ENCODE measurements around the gene THSD7A. TPM values are rescaled to one million over a fixed set of nuclear protein-coding genes. Genes with fewer than 3 reads are reported as not detected.

Gene THSD7A
- total and polyA plus RNA-seq, 2 of the 4 experiments (the other 2 are of a cell fraction) = 0.02 to 0.18 TPM

GRCh38 chr7:11517853-11518252, 314.1 kb downstream of the THSD7A start:
- POLR2A ChIA-PET (ENCODE audit: unreplicated experiment) = no interaction called here
- dilution Hi-C loops (cut with HindIII; ENCODE audit: low sequenced_read_pairs, unreplicated experiment) = no loop called here
- no peak for ATAC-seq (ENCODE audit: low read depth)

More at GRCh38 chr7:11517853-11518252, 314.1 kb downstream of the THSD7A start:
- Histone ChIP-seq H3K9me1 (ENCODE audit: insufficient read depth, low read length) (no peaks in the 10 kb centered on the region), H3K18ac (ENCODE audit: low read depth, low read length) (no peak overlapping the region), H2BK5ac (ENCODE audit: low read depth, low read length, poor library complexity, severe bottlenecking) (no peak overlapping the region), H3K4ac (ENCODE audit: low read depth, low read length) (no peak overlapping the region), H4K91ac (ENCODE audit: insufficient read depth, low read depth, low read length) (no peak overlapping the region), H3K4me3 (ENCODE audit: insufficient read depth, low read depth, low read length) (no peak overlapping the region), H3K36me3 (ENCODE audit: control insufficient read depth, insufficient read depth, low read length) (no peaks in the 10 kb centered on the region), H3K4me1 (ENCODE audit: control insufficient read depth, insufficient read depth, low read length) (no peaks in the 10 kb centered on the region), H2BK20ac (ENCODE audit: low read depth, low read length) (no peak overlapping the region), H4K8ac (ENCODE audit: low read depth in 2 of 2, low read length in 2 of 2) (no peak overlapping the region), H2BK120ac (ENCODE audit: low read depth, low read length) (no peak overlapping the region), H4K20me1 (ENCODE audit: insufficient read depth, low read length) (no peaks in the 10 kb centered on the region), H3K56ac (ENCODE audit: extremely low read depth, insufficient read depth, low read length) (no peak overlapping the region), H3K9ac (ENCODE audit: low read depth, low read length) (no peak overlapping the region), H3K79me1 (ENCODE audit: low read depth in 1 of 2, low read length in 2 of 2) (no peaks in the 10 kb centered on the region), H3K14ac (replicated peaks; ENCODE audit: low read depth, low read length) (no peak overlapping the region), H2AFZ (replicated peaks; ENCODE audit: low read length, poor library complexity) (no peak overlapping the region), H3K9me3 (ENCODE audit: control insufficient read depth, insufficient read depth, low read length) (no peaks in the 10 kb centered on the region), H3K4me2 (ENCODE audit: low read depth, low read length) (no peak overlapping the region), H3K23ac (ENCODE audit: low read depth, low read length) (no peak overlapping the region), H4K5ac (ENCODE audit: low read depth, low read length) (no peak overlapping the region), H2BK15ac (ENCODE audit: low read depth, low read length) (no peak overlapping the region), H2AK9ac (replicated peaks; ENCODE audit: low read depth, low read length, poor library complexity) (no peak overlapping the region), H3K27ac (ENCODE audit: insufficient read depth, low read length) (no peak overlapping the region), H2AK5ac (ENCODE audit: low read depth, low read length) (no peak overlapping the region), H3K27me3 (ENCODE audit: control insufficient read depth, insufficient read depth, low read length) (no peaks in the 10 kb centered on the region)
- no TSS peak for BruUV-seq (replicated peaks)
- TF ChIP-seq SMC3 (IDR thresholded peaks at IDR 0.05; ENCODE audit: low read depth, low read length) = no peak
- no peak for TF ChIP-seq NFE2L2 (IDR thresholded peaks at IDR 0.05; ENCODE audit: low read depth, low read length)
- no peak for TF ChIP-seq ELK1 (IDR thresholded peaks at IDR 0.05; ENCODE audit: borderline replicate concordance, low read depth, low read length)
- TF ChIP-seq USF2 (IDR thresholded peaks at IDR 0.05; ENCODE audit: low read depth, low read length) = no peak
- TF ChIP-seq CHD1 (IDR thresholded peaks at IDR 0.05; ENCODE audit: low read depth, low read length) = no peak
- no peak for TF ChIP-seq RCOR1 (IDR thresholded peaks at IDR 0.05; ENCODE audit: insufficient replicate concordance, low read length)
- no peak for TF ChIP-seq MXI1 (IDR thresholded peaks at IDR 0.05; ENCODE audit: borderline replicate concordance, low read depth, low read length)
- intact Hi-C loops (cut with micrococcal nuclease) (loop anchor here (10.0 kb wide), 1 partner anchor 63 kb away; no protein-coding TSS in a partner anchor), in situ Hi-C loops (cut with MboI; ENCODE audit: low sequenced_read_pairs) (no loop called here)
- CTCF ChIA-PET = no interaction called here
- no peak for DNase-seq
- WGBS, 2 experiments (ENCODE audit: extremely low coverage in 2 of 2, insufficient read length in 1 of 2) = no CpG with 5 or more reads among the region's 1 CpG

Data from IMR-90 (cell line).